ENCODE results near the gene TMPRSS6. TPM values are rescaled to one million over a fixed set of nuclear protein-coding genes. Genes with fewer than 3 reads are reported as not detected.

The TMPRSS6 gene
- total and polyA plus RNA-seq, 2 of the 8 experiments (the other 6 are each of a cell fraction or from before 2014, with no cell fraction given) = 0.02 TPM; not detected in 1

GRCh38 chr22:37068859-37069258 is 40.7 kb downstream of the TMPRSS6 start:
- no peak overlapping the region for H3K4ac ChIP-seq (replicated peaks; ENCODE audit: insufficient read length, low read depth, low read length)
- H4K5ac ChIP-seq (ENCODE audit: insufficient read length, low read depth, low read length) = no peak overlapping the region
- no peak overlapping the region; the same call in 1 of the 2 replicates for H2BK15ac ChIP-seq (ENCODE audit: low read length)
- DNase-seq (ENCODE audit: low read depth in 1 of 2, low spot score in 2 of 2) (peak; percentile 64 to 83), FAIRE-seq (no peak)
- no peaks in the 10 kb centered on the region for H3K79me1 ChIP-seq (ENCODE audit: low read depth, low read length)
- 5% methylated on average over 30 of the region's 36 CpGs; no CpG with 5 or more reads in 1 of the 2 experiments for WGBS, 2 experiments (ENCODE audit: extremely low coverage in 1 of 2, insufficient coverage in 1 of 2, insufficient read length in 1 of 2, insufficient replicate concordance in 2 of 2, low coverage in 1 of 2, low lambda C conversion rate in 2 of 2, missing lambda C conversion rate in 1 of 2)
- ChIA-PET CTCF (ENCODE audit: partially characterized antibody) (interaction anchor here (0.5 to 1.8 kb wide), 7 partner anchors 10 to 130 kb away, joined by 3 to 9 read pairs (median 3); no protein-coding TSS in a partner anchor), POLR2A (ENCODE audit: partially characterized antibody) (interaction anchor here (0.8 to 1.8 kb wide), 2 partner anchors 17 to 81 kb away, joined by 4 to 5 read pairs; partner anchors contain the start of genes IL2RB and KCTD17)
- H2BK5ac ChIP-seq (ENCODE audit: low read depth, low read length) = no peak overlapping the region
- H3K9me3 ChIP-seq (ENCODE audit: insufficient read depth in 2 of 2, low read depth in 1 of 2, low read length in 1 of 2) = peaks cover 0 to 3% of the 10 kb centered on the region in 2 experiments; a peak in 2 of 4 replicates
- H4K91ac ChIP-seq (replicated peaks; ENCODE audit: insufficient read length, low read length) = peak overlapping the region; percentile 91
- H3K9ac ChIP-seq (replicated peaks in 1 of 4; ENCODE audit: extremely low read depth in 1 of 4, low read depth in 3 of 4, low read length in 3 of 4) = no peak overlapping the region; a peak in 1 of 7 replicates
- H2BK20ac ChIP-seq (ENCODE audit: low read length) = no peak overlapping the region
- H3K23me2 ChIP-seq (ENCODE audit: low read depth, low read length) = peaks cover 19% of the 10 kb centered on the region; the same call in 1 of the 2 replicates
- H3K4me3 ChIP-seq (ENCODE audit: extremely low read depth in 1 of 4, insufficient read depth in 2 of 4, low read depth in 3 of 4, low read length in 4 of 4) = peak overlapping the region; percentile 23 to 55 (median 28); a peak in 6 of 8 replicates
- H4K20me1 ChIP-seq (replicated peaks in 1 of 2; ENCODE audit: control insufficient read depth in 1 of 2, insufficient read depth in 2 of 2, low read length in 2 of 2) = peaks cover 0 to 15% of the 10 kb centered on the region in 2 experiments
- peak overlapping the region; percentile 37; the same call in 1 of the 2 replicates for H4K8ac ChIP-seq (ENCODE audit: extremely low read depth, insufficient read depth, low read length)
- H2BK120ac ChIP-seq (replicated peaks; ENCODE audit: low read depth, low read length) = no peak overlapping the region
- peak overlapping the region; percentile 60 to 92 for H3K4me2 ChIP-seq (ENCODE audit: insufficient read depth in 1 of 2, low read depth in 2 of 2, low read length in 2 of 2)
- H3K4me1 ChIP-seq (replicated peaks in 1 of 4; ENCODE audit: control insufficient read depth in 3 of 4, insufficient read depth in 4 of 4, low read length in 3 of 4) = peaks cover 2 to 12% (median 5%) of the 10 kb centered on the region in 4 experiments; a peak in 4 of 7 replicates
- H3K27ac ChIP-seq (ENCODE audit: low read depth, low read length) = no peak overlapping the region
- H3K27me3 ChIP-seq (replicated peaks in 1 of 4; ENCODE audit: control insufficient read depth in 3 of 4, extremely low read depth in 1 of 4, insufficient read depth in 3 of 4, low read length in 3 of 4) = peaks cover 14 to 61% (median 56%) of the 10 kb centered on the region in 4 experiments
- no peaks in the 10 kb centered on the region for H3K79me2 ChIP-seq (ENCODE audit: control insufficient read depth in 1 of 2, insufficient read depth in 2 of 2, low read length in 2 of 2)
- no peak overlapping the region for H3K23ac ChIP-seq (ENCODE audit: insufficient read length)
- no peak overlapping the region for H2AK5ac ChIP-seq (ENCODE audit: low read depth, low read length)
- H2BK12ac ChIP-seq (ENCODE audit: low read depth, low read length) = 0 out of 2 replicates have a peak overlapping the region, but pooled peaks have one; percentile 75
- H3K36me3 ChIP-seq (ENCODE audit: control insufficient read depth in 2 of 4, insufficient read depth in 4 of 4, low read length in 3 of 4) = no peaks in the 10 kb centered on the region
- peak overlapping the region; percentile 56 for H3K56ac ChIP-seq (replicated peaks; ENCODE audit: insufficient read length, low read depth, low read length)
- no peak overlapping the region for H2AFZ ChIP-seq (ENCODE audit: low read length)
- no peak overlapping the region for H3K14ac ChIP-seq (ENCODE audit: insufficient read length)
- peak overlapping the region; percentile 93 for H3K18ac ChIP-seq (ENCODE audit: extremely low read depth, low read length)
- peak in 1 of 3 experiments; percentile 9; a peak in 1 of 4 replicates for TF ChIP-seq CTCF (IDR thresholded peaks at IDR 0.05; ENCODE audit: control extremely low read depth in 1 of 3, insufficient read depth in 1 of 3, low read depth in 1 of 3, low read length in 3 of 3)
- peak in 1 of 2 experiments; percentile 31; a peak in 1 of 4 replicates for TF ChIP-seq RAD21 (IDR thresholded peaks at IDR 0.05 in 1 of 2, conservative IDR thresholded peaks at IDR 0.05 in 1 of 2; ENCODE audit: low read depth in 2 of 2, low read length in 2 of 2)
- 0 out of 2 replicates have a peak, but pooled peaks have one; percentile 33 for TF ChIP-seq POLR2AphosphoS5 (IDR thresholded peaks at IDR 0.05; ENCODE audit: low read depth, low read length)
- TF ChIP-seq RBBP5 (IDR thresholded peaks at IDR 0.05; ENCODE audit: borderline replicate concordance, low read depth, low read length) = 0 out of 2 replicates have a peak, but pooled peaks have one; percentile 36
- TF ChIP-seq SP4 (IDR thresholded peaks at IDR 0.05; ENCODE audit: low read length) = no peak
- TF ChIP-seq EGR1 (IDR thresholded peaks at IDR 0.05; ENCODE audit: borderline replicate concordance, low read depth, low read length) = no peak
- peak; percentile 85 for TF ChIP-seq KDM4A (IDR thresholded peaks at IDR 0.05; ENCODE audit: low read depth, low read length, severe bottlenecking)
- TF ChIP-seq RXRA (IDR thresholded peaks at IDR 0.05; ENCODE audit: insufficient read depth, low read depth, low read length) = no peak
